Stomach (tissue), 9 donors: Measurements from ENCODE around the gene RPS25. TPM values are rescaled to one million over a fixed set of nuclear protein-coding genes. Genes with fewer than 3 reads are reported as not detected.

ENCODE experiments used
- DNase-seq, 2 donors: peaks; one replicate each; pipeline versions ENCODE4 v3.0.0 to v3.0.0-alpha.2; 2013 to 2019
- H3K27ac ChIP-seq, 5 donors: fragments of 200-600 bp in 4 of 5; sonication (generic) in 4 of 5; one replicate each; pipeline ENCODE4 v1.5.1; 2013 to 2019; ENCODE audit warnings: mild to moderate bottlenecking in 1 of 5, moderate library complexity in 1 of 5
- H3K27me3 ChIP-seq, 3 donors: fragments of 200-600 bp; sonication (generic); one replicate each; pipeline ENCODE4 v1.5.1; 2017 to 2019; ENCODE audit warnings: mixed run types in 1 of 3
- H3K36me3 ChIP-seq, 4 donors: fragments of 200-600 bp; sonication (generic); 1 replicate in 3 of 4; 2 replicates in 1 of 4; pipeline ENCODE4 v1.5.1; 2016 to 2019
- H3K4me1 ChIP-seq, 4 donors: fragments of 200-600 bp; sonication (generic); one replicate each; pipeline ENCODE4 v1.5.1; 2016 to 2019
- H3K4me3 ChIP-seq, 4 donors: fragments of 200-600 bp; sonication (generic) in 3 of 4; one replicate each; pipeline ENCODE4 v1.5.1; 2016 to 2019; ENCODE audit warnings: mild to moderate bottlenecking in 1 of 4
- H3K9me3 ChIP-seq, 4 donors: fragments of 200-600 bp; sonication (generic); one replicate each; pipeline ENCODE4 v1.5.1; 2016 to 2019
- CTCF ChIP-seq, 7 experiments: fragments of 450-650 bp in 4 of 7; fragments of 200-600 bp in 3 of 7; sonication (generic) in 3 of 7; IDR thresholded peaks; one replicate each; pipeline ENCODE4 v1.5.1; 2016 to 2019; ENCODE audit warnings: antibody characterized with exemption in 7 of 7, control low read depth in 2 of 7, mild to moderate bottlenecking in 1 of 7
- EP300 ChIP-seq: sonication (generic); formaldehyde crosslinking; IDR thresholded peaks from one replicate; pipeline ENCODE4 v1.6.1; 2017; ENCODE audit warnings: antibody characterized with exemption
- POLR2A ChIP-seq, 4 donors: fragments of 450-650 bp; IDR thresholded peaks; one replicate each; pipeline ENCODE4 v1.6.1; 2016; ENCODE audit warnings: antibody characterized with exemption in 4 of 4, control low read depth in 2 of 4, mild to moderate bottlenecking in 1 of 4, moderate library complexity in 1 of 4
- POLR2AphosphoS5 ChIP-seq, 3 donors: sonication (generic); formaldehyde crosslinking; IDR thresholded peaks; one replicate each; pipeline ENCODE4 v1.6.1; 2016; ENCODE audit warnings: antibody characterized with exemption in 3 of 3
- WGBS, 5 donors: extraction: QIAGEN DNeasy Blood & Tissue Kit in 3 of 5; methylation state at CpG; one replicate each; pipeline versions ENCODE4 v1.1.5 to v1.1.7; 2013 to 2018; 5-methylcytosine and 5-hydroxymethylcytosine counted together
- intact Hi-C: fragments of 100-400 bp; cut with DNase I; formaldehyde crosslinking; loops from one replicate; pipeline ENCODE4 v1.15.1; 2023; ENCODE audit warnings: low total_unique reads
- polyA plus RNA-seq, 3 donors: library from polyadenylated mRNA; stranded (reverse); fragments of 200-250 nt; gene quantifications; one replicate each; pipeline ENCODE4 v1.2.3, GENCODE V29; 2013
- total RNA-seq, 5 donors: library from RNA; depleted of rRNA; stranded (reverse); fragments of >200 nt; gene quantifications; one replicate each; pipeline versions ENCODE4 v1.1.0 to v1.2.3, GENCODE V29; 2014 to 2016
- donor health status: healthy with polysubstance abuse.
- donor health status: Bipolar disorder and iron deficiency.
- donor health status: healthy.

The RPS25 gene
- total and polyA plus RNA-seq, 8 donors = 157 to 3,218 (median 2,172) TPM

- H3K4me1 ChIP-seq = peaks cover 28 to 76% (median 65%) of the 10 kb centered on the region in 4 donors
- no peak for DNase-seq
- WGBS, 5 donors = 87 to 98% (median 92%) methylated on average over 5 to 9 of the region's 9 CpGs
- intact Hi-C loops = no loop called here
- TF ChIP-seq EP300 (no peak), POLR2AphosphoS5 (IDR thresholded peaks at IDR 0.05) (no peak), CTCF (IDR thresholded peaks at IDR 0.05) (no peak), POLR2A (IDR thresholded peaks at IDR 0.05) (no peak)
- H3K27ac ChIP-seq = no peak overlapping the region
- peaks cover 23 to 53% (median 48%) of the 10 kb centered on the region in 4 donors for H3K36me3 ChIP-seq
- H3K27me3 ChIP-seq = no peaks in the 10 kb centered on the region
- H3K4me3 ChIP-seq = peak overlapping the region in 1 of 4 donors; percentile 85
- no peaks in the 10 kb centered on the region for H3K9me3 ChIP-seq
Observed at GRCh38 chr11:119027561-119028345, 9.6 kb upstream of the RPS25 start.

- WGBS, 5 donors = 79 to 100% (median 83%) methylated on average over 2 of the region's 2 CpGs
- peak in 1 of 2 donors; percentile 53 for DNase-seq
- intact Hi-C loops = no loop called here
- Histone ChIP-seq H3K4me1 (peaks cover 28 to 83% (median 71%) of the 10 kb centered on the region in 4 donors), H3K27ac (no peak overlapping the region), H3K27me3 (no peaks in the 10 kb centered on the region), H3K4me3 (peak overlapping the region in 1 of 4 donors; percentile 13), H3K9me3 (no peaks in the 10 kb centered on the region), H3K36me3 (peaks cover 29 to 61% (median 55%) of the 10 kb centered on the region in 4 donors)
- TF ChIP-seq POLR2A (IDR thresholded peaks at IDR 0.05) = no peak
- no peak for TF ChIP-seq EP300
- TF ChIP-seq POLR2AphosphoS5 (IDR thresholded peaks at IDR 0.05) = no peak
- no peak for TF ChIP-seq CTCF (IDR thresholded peaks at IDR 0.05)
Observed at GRCh38 chr11:119026970-119027369, 8.8 kb upstream of the RPS25 start.

GRCh38 chr11:119025978-119026766 is 8.0 kb upstream of the RPS25 start:
- Histone ChIP-seq H3K9me3 (no peaks in the 10 kb centered on the region), H3K4me1 (peaks cover 28 to 89% (median 78%) of the 10 kb centered on the region in 4 donors), H3K27ac (peak overlapping the region in 2 of 5 donors; percentile 51 to 52), H3K27me3 (no peaks in the 10 kb centered on the region), H3K4me3 (no peak overlapping the region), H3K36me3 (peaks cover 35 to 69% (median 63%) of the 10 kb centered on the region in 4 donors)
- intact Hi-C loops = no loop called here
- TF ChIP-seq CTCF (IDR thresholded peaks at IDR 0.05) (no peak), POLR2AphosphoS5 (IDR thresholded peaks at IDR 0.05) (no peak), EP300 (no peak), POLR2A (IDR thresholded peaks at IDR 0.05) (no peak)
- 83 to 94% (median 89%) methylated on average over 14 to 16 of the region's 16 CpGs for WGBS, 5 donors
- no peak for DNase-seq

GRCh38 chr11:119025541-119025940 is 7.4 kb upstream of the RPS25 start:
- Histone ChIP-seq H3K4me3 (no peak overlapping the region), H3K9me3 (no peaks in the 10 kb centered on the region), H3K4me1 (peaks cover 32 to 93% (median 83%) of the 10 kb centered on the region in 4 donors), H3K27me3 (no peaks in the 10 kb centered on the region), H3K36me3 (peaks cover 35 to 70% (median 66%) of the 10 kb centered on the region in 4 donors), H3K27ac (peak overlapping the region in 4 of 5 donors; percentile 24 to 52 (median 48))
- 78 to 96% (median 86%) methylated on average over 5 of the region's 5 CpGs for WGBS, 5 donors
- intact Hi-C loops = no loop called here
- DNase-seq = no peak
- no peak for TF ChIP-seq CTCF (IDR thresholded peaks at IDR 0.05)
- no peak for TF ChIP-seq POLR2A (IDR thresholded peaks at IDR 0.05)
- TF ChIP-seq POLR2AphosphoS5 (IDR thresholded peaks at IDR 0.05) = no peak
- no peak for TF ChIP-seq EP300
